Measurements from ENCODE around the gene IFT81. TPM values are rescaled to one million over a fixed set of nuclear protein-coding genes. Genes with fewer than 3 reads are reported as not detected.

The IFT81 gene
- total and polyA plus RNA-seq, 2 of the 13 experiments (the other 11 are each of a cell fraction or from before 2014, with no cell fraction given) = 4.2 to 13.0 TPM

DNA sequence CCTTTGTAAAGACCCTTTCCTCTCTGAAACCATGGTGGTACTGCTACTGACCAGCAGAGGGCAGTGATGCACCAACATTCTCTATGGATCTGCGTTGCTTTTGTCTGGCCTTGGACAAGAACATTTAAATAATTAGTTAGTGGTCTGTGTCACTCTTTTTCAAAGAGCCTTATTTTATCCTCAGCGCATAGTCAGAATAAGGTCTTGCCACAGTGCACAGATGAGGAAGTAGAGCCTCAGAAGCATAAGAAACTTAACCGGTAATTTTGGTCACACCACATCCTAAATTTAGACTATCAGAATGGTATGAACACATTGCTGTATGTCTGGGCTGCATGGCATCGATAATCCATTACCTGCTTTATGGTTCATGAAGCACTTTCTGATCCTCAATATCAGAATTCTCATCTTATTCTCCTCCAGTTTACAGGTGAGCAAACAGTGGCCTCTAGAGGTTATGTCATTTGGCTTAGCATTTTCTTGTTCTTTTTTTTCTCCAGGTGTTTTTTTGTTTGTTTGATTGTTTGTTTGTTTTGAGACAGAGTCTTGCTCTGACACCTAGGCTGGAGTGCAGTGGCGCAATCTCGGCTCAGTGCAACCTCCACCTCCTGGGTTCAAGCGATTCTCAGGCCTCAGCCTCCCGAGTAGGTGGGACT is 23.7 kb upstream of the IFT81 start (continued):
- TF ChIP-seq ZNF547 (CRISPR knock-in tag; IDR thresholded peaks at IDR 0.05) (no peak), TMF1 (CRISPR knock-in tag; IDR thresholded peaks at IDR 0.05; ENCODE audit: low read depth) (no peak), PHF21A (CRISPR knock-in tag; IDR thresholded peaks at IDR 0.05) (0 out of 2 replicates have a peak, but pooled peaks have one; percentile 6), ZFX (CRISPR knock-in tag; IDR thresholded peaks at IDR 0.05; ENCODE audit: low read depth) (no peak), ZNF354B (CRISPR knock-in tag; IDR thresholded peaks at IDR 0.05) (0 out of 2 replicates have a peak, but pooled peaks have one; percentile 28), TP53 (CRISPR knock-in tag; conservative IDR thresholded peaks at IDR 0.05) (no peak), NFE2L2 (IDR thresholded peaks at IDR 0.05; ENCODE audit: low read length) (no peak), HNF4G (IDR thresholded peaks at IDR 0.05; ENCODE audit: borderline replicate concordance, low read depth, low read length) (no peak), HNF4G (CRISPR knock-in tag; IDR thresholded peaks at IDR 0.05; ENCODE audit: borderline replicate concordance, low read depth) (no peak), TEAD2 (CRISPR knock-in tag; IDR thresholded peaks at IDR 0.05) (no peak), ZNF670 (CRISPR knock-in tag; IDR thresholded peaks at IDR 0.05; ENCODE audit: borderline replicate concordance) (no peak), ZNF225 (CRISPR knock-in tag; IDR thresholded peaks at IDR 0.05) (no peak), FLYWCH1 (CRISPR knock-in tag; IDR thresholded peaks at IDR 0.05) (no peak)
- TF ChIP-seq, protein P1, sequence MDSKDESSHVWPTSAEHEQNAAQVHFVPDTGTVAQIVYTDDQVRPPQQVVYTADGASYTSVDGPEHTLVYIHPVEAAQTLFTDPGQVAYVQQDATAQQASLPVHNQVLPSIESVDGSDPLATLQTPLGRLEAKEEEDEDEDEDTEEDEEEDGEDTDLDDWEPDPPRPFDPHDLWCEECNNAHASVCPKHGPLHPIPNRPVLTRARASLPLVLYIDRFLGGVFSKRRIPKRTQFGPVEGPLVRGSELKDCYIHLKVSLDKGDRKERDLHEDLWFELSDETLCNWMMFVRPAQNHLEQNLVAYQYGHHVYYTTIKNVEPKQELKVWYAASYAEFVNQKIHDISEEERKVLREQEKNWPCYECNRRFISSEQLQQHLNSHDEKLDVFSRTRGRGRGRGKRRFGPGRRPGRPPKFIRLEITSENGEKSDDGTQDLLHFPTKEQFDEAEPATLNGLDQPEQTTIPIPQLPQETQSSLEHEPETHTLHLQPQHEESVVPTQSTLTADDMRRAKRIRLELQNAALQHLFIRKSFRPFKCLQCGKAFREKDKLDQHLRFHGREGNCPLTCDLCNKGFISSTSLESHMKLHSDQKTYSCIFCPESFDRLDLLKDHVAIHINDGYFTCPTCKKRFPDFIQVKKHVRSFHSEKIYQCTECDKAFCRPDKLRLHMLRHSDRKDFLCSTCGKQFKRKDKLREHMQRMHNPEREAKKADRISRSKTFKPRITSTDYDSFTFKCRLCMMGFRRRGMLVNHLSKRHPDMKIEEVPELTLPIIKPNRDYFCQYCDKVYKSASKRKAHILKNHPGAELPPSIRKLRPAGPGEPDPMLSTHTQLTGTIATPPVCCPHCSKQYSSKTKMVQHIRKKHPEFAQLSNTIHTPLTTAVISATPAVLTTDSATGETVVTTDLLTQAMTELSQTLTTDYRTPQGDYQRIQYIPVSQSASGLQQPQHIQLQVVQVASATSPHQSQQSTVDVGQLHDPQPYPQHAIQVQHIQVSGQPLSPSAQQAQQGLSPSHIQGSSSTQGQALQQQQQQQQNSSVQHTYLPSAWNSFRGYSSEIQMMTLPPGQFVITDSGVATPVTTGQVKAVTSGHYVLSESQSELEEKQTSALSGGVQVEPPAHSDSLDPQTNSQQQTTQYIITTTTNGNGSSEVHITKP (CRISPR knock-in tag; IDR thresholded peaks at IDR 0.05; ENCODE audit: low read depth) = 0 out of 2 replicates have a peak, but pooled peaks have one; percentile 35
- TF ChIP-seq, protein P2, sequence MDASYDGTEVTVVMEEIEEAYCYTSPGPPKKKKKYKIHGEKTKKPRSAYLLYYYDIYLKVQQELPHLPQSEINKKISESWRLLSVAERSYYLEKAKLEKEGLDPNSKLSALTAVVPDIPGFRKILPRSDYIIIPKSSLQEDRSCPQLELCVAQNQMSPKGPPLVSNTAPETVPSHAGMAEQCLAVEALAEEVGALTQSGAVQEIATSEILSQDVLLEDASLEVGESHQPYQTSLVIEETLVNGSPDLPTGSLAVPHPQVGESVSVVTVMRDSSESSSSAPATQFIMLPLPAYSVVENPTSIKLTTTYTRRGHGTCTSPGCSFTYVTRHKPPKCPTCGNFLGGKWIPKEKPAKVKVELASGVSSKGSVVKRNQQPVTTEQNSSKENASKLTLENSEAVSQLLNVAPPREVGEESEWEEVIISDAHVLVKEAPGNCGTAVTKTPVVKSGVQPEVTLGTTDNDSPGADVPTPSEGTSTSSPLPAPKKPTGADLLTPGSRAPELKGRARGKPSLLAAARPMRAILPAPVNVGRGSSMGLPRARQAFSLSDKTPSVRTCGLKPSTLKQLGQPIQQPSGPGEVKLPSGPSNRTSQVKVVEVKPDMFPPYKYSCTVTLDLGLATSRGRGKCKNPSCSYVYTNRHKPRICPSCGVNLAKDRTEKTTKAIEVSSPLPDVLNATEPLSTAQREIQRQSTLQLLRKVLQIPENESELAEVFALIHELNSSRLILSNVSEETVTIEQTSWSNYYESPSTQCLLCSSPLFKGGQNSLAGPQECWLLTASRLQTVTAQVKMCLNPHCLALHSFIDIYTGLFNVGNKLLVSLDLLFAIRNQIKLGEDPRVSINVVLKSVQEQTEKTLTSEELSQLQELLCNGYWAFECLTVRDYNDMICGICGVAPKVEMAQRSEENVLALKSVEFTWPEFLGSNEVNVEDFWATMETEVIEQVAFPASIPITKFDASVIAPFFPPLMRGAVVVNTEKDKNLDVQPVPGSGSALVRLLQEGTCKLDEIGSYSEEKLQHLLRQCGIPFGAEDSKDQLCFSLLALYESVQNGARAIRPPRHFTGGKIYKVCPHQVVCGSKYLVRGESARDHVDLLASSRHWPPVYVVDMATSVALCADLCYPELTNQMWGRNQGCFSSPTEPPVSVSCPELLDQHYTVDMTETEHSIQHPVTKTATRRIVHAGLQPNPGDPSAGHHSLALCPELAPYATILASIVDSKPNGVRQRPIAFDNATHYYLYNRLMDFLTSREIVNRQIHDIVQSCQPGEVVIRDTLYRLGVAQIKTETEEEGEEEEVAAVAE (CRISPR knock-in tag; IDR thresholded peaks at IDR 0.05; ENCODE audit: borderline replicate concordance) = 0 out of 2 replicates have a peak, but pooled peaks have one; percentile 22
- TF ChIP-seq, protein P3, sequence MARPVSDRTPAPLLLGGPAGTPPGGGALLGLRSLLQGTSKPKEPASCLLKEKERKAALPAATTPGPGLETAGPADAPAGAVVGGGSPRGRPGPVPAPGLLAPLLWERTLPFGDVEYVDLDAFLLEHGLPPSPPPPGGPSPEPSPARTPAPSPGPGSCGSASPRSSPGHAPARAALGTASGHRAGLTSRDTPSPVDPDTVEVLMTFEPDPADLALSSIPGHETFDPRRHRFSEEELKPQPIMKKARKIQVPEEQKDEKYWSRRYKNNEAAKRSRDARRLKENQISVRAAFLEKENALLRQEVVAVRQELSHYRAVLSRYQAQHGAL (CRISPR knock-in tag; IDR thresholded peaks at IDR 0.05; ENCODE audit: not compliant biosample characterization) = no peak
- TF ChIP-seq, protein P4, sequence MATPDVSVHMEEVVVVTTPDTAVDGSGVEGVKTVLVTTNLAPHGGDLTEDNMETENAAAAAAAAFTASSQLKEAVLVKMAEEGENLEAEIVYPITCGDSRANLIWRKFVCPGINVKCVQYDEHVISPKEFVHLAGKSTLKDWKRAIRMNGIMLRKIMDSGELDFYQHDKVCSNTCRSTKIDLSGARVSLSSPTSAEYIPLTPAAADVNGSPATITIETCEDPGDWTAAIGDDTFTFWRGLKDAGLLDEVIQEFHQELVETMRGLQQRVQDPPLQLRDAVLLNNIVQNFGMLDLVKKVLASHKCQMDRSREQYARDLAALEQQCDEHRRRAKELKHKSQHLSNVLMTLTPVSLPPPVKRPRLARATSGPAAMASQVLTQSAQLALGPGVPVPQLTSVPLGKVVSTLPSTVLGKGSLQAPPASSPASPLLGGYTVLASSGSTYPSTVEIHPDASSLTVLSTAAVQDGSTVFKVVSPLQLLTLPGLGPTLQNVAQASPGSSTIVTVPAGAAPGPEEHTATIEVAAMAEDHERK (CRISPR knock-in tag; IDR thresholded peaks at IDR 0.05; ENCODE audit: low read depth) = no peak

Data from HepG2 (cell line).